GM18868 (cell line): ENCODE results near the gene FANK1.

Source experiments
- ATAC-seq: cut with Tn5 transposase; IDR thresholded peaks from one replicate; pipeline ENCODE4 v1.9.1; 2021; ENCODE audit warnings: mild to moderate bottlenecking, moderate library complexity; ENCODE audit not compliant: unreplicated experiment

Gene FANK1

DNA sequence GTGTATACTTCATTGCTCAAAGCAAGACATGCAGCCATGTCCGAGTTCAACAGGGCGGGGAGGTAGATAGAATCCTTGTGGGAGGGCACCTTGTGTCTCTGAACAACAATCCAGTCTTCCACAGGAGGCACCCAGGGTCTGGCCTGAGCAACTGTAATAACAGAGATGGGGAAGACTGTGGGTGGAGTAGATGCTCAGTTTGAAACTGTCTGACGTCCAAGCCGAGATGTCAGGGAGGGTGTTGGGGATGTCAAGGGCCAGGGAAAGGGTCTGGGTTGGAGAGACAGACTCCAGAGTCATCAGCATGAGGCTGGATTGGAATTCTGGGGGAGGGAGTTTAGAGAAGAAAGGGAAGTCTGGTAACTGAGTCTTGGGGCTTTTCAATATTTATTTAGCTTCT, 88.0 kb downstream of the FANK1 start:
- no peak for ATAC-seq

DNA sequence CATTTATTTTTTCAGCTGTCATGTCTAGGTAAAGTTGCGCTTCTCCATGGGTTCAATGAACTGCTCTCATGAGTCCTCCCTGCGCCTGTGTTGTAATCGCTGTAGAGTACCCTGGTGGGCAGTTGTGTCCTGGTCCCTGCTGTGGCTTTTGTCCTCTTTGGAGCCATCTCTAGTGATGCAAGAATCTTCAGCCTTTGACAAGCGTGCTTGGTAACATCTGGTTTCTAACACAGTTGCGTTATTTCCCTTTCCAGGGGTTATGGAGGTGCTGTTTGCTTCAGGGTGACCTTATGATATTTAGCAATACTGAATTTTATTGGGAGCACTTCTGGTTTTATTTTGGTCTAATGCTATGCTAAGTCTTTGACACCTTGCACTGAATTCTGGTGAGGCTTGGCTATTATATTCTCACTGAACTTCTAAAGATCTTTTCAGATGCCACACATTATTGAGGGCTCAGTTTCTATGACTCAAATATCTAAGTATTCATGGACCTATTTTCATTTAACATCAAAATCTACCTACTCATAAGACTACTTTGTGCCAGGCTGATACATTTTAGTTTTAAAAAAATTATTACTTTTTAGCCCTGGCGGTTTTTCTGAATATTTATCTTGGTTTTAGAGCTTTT, 88.6 kb downstream of the FANK1 start:
- ATAC-seq: no peak

DNA sequence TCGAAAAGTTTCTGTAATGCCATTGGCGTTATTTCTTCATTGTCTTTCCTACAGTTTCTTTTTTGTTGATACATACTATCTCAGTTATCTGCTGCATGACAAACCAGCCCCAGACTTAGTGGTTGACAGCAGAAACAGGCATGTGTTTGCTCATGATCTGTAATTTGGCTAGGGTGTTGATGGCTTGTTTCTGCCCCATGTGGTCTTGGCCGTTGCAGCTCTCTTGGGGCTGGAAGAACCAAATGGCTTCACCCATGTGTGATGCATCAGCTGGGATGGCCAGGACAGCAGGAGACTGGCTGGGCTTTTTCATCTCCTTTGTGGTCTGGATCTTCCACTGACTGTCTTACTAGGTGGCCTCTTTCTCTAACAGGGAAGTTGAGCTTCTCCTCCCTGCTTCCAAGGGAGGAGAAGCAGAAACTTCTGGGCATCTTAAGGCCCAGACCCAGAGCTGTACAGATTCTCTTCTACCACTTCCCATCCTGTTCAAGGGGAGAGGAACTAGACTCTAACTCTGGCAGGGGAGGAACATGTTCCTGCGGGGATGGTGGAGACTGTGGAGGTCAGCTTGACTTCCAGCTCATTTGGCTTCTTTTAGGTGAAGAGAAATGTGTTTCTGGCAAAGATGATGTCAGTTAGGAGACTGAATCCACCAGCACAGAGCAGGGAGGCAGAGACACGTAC, 89.3 kb downstream of the FANK1 start:
- no peak for ATAC-seq

DNA sequence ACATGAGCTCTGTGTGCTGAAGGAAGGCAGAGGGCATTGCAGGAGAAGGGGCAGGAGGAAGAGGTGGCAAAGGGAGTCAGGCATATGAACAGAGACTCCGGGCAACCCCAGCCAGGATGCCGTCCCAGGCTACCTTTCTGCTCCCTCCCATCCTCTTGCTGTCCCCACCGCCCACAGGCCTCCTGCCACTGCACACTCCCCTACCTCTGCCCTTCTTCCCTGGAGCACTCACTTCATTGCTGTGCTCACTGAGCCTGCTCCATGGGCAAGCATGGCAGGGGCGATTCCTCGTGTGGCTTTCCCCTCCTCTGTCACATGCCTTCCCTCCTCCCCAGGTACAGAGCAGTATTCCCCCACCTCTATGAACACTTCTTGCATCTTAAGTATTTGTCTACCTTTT, 93.4 kb downstream of the FANK1 start:
- ATAC-seq: no peak

DNA sequence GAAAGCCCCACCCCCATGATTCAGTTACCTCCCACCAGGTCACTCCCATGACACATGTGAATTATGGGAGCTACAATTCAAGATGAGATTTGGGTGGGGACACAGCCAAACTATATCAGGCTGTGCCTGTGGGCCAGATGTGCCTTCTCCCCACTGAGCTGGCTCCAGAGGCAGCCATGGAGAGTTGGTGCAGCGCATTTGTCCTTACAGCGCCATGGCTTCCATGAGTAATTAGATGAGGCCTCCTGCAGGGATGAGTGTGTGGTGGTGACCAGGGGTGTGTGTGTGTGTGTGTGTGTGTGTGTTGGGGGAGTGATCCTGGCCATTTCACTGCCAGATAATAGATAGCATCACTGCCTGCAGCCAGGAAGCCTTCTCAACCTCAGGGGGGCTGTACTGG, 94.6 kb downstream of the FANK1 start:
- ATAC-seq: no peak

DNA sequence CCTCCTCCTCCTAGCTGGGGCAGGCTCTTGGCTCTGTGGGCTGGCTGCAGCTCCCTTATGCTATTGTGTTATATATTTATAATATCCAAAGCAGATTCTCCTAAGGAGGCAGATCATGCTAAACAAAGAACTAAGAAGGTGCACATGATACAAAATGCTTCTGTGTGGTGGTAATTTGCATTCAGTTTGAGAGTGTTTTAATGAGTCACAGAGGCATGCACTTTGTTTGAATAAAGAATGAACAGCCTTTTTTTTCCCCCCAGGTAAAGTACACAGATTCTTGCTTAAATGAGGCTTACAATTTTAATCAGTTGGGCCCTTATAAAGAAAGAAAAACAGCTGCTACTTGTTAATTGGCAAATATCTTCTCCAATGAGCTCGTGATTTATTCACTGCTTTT, 95.0 kb downstream of the FANK1 start:
- no peak for ATAC-seq

DNA sequence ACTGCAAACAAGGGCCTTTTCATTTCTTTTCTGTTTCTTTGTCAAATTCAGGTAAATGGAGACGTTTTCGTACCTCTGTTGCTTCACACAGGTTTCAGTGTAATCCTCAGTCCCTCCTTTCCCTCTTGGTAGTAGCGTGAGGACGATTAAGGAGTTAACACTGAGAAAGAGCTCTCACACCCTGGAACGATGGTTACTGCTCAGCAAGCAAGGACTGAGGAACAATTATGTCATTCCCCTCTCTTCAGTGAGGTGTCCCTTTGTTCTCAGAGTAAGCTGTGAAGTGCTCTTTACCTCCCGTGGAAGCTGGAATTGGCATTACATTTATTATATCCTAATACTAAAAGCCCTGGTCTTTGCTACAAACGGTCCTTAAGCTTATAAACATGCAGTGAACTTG, 95.9 kb downstream of the FANK1 start:
- ATAC-seq: no peak

DNA sequence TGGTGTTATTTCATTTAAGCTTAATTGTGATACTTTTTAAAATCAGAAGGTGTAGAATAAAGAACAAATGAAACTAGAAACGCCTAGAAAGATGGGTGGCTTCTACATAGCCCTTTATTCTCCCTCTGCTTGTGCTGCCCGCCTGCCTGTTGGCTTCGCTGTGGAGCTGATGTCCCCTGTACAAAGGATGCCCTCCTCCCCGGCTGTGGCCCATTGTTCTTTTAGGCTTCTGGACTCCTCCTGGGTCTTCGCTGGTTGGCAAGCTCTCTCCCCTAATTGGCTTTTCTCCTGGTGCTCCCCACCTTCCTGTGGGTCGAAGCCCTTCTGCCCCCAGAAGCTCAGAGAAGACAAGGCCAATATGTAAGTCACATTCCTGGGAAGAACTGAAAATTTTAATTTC, 98.2 kb downstream of the FANK1 start:
- ATAC-seq: no peak

DNA sequence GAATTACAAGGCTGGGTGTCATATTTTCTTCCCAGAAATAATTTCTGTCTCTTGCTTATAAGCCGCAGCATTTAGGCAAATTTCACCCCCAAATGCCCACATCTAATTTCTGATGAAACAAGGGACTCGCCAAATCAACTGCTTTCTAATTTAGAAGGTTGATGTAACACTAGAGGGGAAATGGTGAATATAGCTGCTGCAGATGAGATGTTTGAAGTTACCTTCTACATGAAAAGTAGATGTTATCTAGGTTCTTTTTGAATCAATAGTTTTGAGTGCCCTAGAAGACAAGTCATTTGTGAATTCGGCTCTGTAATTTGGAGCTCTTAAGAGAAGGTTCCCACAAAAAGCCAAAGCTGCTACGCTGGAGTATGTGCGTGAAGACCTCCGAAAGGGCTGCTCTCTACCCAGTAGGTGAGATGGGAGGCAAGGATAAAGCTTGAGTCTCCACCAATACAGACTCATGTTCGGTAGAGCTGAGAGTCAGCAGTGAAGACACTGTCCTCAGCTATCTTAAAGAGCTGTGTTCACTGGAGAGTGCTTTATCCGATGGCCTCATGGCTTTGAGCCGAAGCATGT, 99.5 kb downstream of the FANK1 start:
- ATAC-seq: peak; percentile 47

DNA sequence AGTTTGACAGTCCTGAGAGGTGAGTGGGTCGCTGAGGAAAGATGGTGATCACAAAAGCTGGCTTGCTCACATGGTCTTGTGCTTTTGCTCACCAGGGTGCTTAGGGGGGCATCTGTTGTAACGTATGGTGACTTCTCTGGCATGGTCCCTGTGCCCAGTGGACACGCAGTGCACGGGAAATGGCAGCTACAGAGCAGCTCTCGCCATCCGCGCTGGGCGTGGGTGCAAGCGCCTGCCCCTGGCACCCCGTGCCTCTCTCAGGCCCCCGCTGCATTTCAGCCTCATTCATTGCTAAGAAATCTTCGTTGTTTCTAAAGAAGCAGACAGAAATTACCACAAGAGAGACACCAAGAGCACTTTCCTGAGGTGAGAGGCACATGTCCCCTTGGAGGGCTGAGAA, 101.2 kb downstream of the FANK1 start:
- no peak for ATAC-seq

DNA sequence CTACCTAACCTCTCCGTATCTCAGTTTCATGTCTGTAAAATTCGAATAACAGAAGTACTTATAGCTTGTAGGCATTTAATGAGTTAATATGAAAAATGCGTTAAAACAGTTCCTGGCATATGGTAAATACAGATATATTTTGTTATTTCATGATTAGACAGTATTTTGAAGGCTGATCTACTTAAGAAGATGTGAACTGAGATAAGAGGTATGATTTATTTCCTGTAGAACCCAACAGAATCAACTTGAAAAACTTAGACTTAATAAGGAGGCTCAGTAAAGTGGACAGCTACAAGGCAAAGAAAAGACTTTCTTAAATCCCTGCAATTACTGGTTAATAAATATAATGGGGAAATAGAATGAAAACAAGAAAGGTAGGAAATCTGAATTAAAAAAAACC, 103.3 kb downstream of the FANK1 start:
- ATAC-seq: no peak

DNA sequence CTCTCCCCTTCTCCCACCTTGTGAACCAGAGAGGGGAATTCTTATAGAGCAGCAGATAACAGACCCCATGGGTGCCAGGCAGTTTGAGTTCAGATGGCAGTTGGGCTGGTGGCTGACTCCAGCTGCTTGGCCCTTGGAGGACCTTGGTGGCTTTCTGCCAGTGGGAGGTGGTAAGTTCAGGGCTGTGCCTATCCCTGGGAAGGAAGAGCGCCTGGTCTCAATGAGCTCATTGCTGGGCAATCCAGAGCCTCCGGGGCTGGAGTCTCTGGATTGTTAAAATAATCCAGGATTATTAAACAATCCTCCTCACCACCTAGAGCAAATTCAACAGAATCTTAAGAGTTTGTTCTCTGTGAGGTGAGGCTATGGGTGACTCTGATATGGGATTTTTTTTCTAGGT, 105.2 kb downstream of the FANK1 start:
- no peak for ATAC-seq

DNA sequence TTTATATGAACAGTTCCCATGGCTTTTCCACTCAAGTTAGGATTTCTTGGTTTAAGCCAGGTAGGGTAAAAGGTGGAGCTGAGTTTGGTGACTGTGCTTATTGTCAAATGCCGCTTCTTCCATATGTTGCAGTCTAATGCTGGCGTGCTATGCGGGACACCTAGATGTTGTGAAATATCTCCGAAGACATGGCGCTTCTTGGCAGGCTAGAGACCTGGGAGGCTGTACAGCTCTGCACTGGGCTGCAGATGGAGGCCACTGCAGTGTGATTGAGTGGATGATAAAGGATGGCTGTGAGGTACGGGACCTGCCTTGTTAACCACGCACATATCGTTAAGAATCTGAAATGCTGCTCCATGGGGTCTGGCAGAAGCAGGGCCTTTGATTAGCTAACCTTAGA, 108.4 kb downstream of the FANK1 start:
- no peak for ATAC-seq

DNA sequence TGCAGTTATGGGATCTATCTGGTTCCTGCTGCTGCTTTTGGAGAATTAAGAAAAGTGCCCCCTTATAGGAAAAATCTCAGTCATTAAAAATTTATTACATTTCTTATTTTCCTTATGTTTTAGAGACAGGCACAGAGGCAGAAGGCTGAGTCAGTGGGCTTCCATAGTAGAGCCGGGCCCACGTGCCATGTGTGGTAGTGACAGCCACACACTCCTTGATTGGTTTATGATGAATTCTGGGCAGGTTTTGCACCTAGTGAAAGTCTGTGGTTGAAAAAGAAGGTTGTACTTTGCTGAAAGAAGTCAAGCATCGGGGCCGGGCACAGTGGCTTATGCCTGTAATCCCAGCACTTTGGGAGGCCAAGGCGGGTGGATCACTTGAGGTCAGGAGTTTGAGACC, 109.9 kb downstream of the FANK1 start:
- no peak for ATAC-seq

DNA sequence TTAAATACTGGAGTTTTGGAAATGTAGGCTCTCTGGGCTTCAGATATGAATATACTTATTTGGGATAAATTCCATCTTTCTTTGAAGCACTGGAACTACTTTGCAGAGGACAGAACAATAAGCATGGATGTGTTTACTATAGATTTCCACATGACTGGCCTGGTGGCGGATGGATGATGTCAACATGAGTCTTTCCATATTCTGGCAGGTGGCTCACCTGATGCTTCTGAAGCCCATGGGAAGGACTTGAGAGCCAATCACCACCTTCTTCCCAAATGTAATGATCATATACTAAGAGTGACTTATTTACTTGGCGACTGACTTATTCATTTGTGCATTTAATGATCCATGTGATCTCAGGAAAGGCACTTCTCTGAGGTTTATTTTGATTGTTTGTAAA, 110.5 kb downstream of the FANK1 start:
- ATAC-seq: no peak

DNA sequence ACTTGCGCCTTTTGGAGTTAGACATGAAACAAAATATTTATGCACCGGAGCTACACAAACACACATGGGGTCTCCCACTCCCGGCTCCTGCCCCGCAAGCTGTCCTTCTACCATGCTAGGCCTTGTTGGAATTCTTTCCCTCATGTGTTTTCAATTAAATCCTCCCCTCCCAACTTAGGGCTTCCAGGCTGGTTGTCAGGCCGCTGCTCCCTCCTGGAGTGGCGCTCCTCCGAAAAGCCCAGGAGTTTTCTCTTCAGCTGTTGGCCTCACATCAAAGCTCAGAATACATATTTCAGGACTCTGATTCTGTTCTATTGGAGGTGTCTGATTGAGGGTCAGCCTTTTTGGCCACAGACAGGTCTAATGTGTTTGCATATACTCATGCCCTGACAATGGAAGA, 113.3 kb downstream of the FANK1 start:
- ATAC-seq: no peak

DNA sequence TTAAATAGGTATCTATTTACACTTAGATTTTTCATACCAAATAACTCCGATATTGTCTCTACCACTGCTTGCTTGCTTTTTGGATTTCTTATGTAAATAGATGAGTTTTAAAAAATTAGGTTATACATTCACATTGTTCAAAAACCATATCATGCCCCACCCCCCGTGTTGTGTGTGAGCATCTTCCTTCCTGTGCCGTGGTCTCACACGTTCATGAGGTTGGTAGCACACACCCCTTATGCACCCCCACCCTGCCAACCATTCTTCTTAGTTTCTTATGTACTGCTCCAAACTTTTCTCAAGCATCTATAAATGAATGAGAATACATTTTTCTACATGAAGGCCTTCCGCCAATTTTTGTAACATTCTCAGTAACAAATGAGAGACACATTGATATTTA, 115.6 kb downstream of the FANK1 start:
- ATAC-seq: no peak

DNA sequence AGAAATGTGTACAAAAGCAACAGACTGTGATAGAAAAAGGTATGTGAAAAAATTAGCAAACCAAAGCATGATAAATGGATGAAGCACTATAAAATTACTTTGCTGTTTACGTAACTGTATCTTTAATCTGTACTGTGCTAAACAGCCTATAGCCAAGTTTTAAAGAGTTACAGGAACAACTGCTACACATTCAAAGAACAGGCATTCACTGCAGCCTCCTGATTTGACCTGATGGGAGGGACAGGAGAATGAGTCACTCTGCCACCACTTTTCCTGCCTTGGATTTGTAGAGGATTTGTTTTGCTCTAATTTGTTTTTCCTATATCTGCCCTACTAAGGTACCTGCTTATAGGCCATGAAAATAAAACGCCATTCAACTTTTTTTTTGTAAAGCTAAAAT, 116.1 kb downstream of the FANK1 start:
- no peak for ATAC-seq

DNA sequence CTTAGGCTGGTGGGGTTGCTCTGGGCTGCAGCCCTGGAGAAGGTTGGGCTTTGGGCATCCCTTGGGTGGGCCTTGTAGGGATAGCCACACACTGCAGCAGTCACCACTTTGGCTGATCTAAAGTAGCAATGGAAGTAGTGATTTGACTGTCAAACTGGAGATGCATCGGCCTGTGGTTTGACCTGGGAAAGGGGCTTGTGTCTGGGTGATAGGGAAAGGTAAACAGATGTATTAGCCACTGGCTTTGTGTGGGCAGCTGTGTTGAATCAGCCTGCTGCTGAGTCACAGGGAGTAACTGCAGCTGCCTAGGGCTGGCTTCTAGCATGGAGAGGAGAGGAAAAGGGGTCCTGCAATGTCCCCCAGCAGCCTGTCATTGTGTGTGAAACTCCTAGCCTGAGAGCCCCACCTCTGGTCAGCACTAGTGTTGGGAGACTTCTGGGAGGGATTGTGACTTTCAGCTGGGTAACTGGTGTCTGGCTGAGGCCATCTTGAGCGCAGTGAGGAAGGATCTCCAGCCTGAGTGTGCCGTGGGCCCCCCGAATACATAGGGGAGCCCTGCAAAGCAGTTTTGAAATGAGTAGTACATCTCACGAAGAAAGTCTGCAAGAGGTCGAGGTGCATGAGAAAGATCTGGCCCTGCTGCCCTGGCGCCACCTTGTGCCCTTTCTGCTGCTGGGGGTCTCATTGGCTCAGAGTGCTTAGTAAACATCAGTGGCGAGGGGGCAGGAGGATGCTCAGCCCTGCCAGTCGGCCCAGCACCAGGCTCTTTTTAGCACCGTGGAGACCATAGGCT, 117.3 kb downstream of the FANK1 start:
- ATAC-seq: peak; percentile 81

DNA sequence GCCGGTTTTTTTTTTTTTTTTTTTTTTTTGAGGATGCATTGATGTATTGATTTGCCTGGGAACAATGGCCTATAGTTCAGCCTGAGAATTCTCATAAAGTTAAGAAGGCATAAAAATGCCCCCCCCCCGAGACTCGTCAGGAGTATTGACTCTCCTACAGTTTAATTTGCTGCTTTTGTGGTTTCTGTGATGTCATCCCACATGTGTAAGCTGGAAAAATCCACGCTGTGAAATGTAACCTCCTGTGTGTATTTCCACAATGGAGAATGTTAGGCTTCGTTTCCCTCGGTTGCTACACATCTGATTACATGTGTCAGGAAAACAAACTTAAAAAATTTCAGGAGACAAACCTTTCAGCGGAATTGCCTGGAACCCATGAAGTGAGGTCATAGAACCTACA, 117.9 kb downstream of the FANK1 start:
- ATAC-seq: no peak

DNA sequence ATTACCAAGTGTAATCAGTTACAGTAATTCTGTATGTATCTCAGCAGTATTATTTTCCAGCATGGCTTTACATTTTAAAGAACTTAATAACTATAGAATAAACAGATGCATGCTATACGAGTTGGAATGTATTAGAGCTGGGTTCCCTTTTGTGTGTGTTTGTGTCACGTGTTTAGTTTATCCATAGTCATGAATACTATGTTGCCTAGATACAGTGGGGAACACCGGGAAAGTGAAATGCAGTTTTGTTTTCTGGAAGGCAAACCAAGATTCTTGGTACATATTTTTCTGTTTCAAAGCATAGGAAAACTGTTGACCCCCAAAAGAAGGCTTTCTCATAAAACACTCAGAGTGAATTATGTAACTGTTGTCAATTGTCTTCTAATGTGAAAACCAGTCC, 119.0 kb downstream of the FANK1 start:
- no peak for ATAC-seq
